ENCODE results near the gene CTCFL.
"Not testable (repeated sequence)": the region's sequence is repeated elsewhere in the genome, so short reads cannot be mapped to it uniquely, and the experiment has no call there.

The CTCFL gene

GRCh38 chr20:57535297-57535696, 10.4 kb upstream of the CTCFL start:
- no peak for DNase-seq

DNA sequence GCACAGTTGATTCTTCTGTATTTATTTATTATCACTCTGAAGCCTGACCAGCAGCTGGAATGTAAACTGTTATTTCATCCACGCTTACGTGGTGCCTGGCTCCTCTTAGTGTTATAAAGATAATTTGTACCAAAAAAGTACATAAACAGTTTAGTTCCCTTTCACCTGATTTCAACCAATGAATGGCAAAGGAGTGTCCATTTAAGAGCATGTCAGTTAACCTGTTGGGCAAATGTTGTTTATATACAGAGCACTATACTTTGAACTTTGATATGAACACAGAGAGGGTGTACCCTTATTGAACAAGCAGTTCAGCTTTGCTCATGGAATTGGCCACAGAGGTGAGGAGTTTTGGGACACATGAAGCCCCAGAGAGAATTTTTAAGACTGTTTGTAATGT, 7.2 kb upstream of the CTCFL start:
- no peak for DNase-seq

- DNase-seq, result no peak
Observed at GRCh38 chr20:57530327-57530981, 5.5 kb upstream of the CTCFL start.

DNA sequence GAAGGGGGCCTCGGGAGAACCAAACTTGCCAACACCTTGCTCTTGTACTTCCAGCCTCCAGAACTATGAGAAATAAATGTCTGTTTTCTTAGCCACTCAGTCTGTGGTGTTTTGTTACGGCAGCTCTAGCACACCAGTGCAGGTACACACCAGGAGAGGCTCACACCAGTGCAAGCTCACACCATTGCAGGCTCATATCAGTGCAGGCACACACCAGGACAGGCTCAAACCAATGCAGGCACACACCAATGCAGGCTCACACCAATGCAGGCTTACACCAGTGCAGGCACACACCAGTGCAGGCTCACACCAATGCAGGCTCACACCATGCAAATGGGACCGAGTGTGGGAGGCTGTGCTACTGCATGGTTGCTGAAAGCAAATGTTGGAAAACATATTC, 4.9 kb upstream of the CTCFL start:
- DNase-seq, result no peak

- DNase-seq, result no peak
Observed at GRCh38 chr20:57529160-57529585, 4.2 kb upstream of the CTCFL start.

GRCh38 chr20:57528148-57528547, 3.2 kb upstream of the CTCFL start:
- DNase-seq, result no peak

GRCh38 chr20:57527728-57528127, 2.8 kb upstream of the CTCFL start:
- DNase-seq, result no peak

DNA sequence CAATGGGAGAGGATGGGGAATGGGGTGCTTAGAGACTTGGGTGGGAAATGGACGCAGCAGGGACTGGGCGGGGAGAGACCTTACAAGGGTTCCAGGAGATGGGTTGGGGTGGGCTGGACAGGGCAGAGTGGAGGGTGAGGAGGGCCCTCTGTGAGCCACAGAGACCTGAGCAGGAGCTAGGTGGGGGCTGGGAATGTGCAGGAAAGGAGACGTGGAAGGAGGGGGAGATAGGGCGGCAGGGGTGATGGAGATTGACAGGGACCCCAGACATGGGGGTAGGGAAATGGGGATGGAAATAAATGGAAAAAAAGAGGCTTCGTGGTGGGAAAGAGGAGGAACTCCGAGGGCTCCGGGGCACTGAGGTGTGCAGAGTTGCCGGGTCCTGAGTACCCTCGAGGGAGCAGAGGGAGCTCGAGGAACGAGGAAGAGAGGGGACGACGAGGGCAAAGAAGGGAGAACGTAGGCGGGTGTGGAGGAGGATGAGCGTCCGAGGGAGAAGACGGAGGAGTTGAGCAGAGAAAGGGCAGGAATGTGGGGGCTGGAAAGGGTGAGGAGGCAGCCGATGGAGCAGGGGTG, 2.0 kb upstream of the CTCFL start:
- DNase-seq, result no peak

- no peak for DNase-seq
Observed at GRCh38 chr20:57526087-57526884, 1.3 kb upstream of the CTCFL start.

DNA sequence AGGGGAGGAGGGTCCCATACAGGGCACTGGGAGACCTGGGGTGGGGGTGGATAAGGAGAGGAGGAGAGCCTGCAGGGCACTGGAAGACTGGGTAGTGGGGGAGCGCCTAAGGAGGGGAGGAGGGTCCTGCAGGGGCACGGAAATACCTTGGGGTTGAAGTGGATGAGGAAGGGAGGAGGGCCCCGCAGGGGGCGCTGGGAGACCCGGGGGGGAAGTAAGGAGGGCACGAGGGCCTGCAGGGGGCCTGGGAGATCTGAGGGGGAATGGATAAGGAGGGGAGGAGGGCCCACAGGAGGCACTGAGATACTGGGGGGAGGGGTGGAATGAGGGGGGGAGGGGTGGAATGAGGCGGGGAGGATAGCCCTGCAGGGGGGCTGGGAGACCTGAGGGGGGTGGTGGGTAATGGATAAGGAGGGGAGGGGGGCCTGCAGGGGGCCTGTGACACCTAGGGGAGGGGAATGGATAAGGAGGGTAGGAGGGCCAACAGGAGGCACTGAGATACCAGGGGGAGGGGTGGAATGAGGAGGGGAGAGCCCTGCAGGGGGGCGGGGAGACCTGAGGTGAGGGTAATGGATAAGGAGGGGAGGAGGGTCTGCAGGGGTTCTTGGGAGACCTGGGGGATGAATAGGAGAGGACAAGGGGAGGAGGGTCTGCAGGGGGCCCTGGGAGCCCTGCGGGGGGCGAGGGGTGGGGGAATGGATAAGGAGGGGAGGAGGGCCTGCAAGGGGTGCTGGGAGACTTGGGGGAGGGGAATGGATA, 567 bp upstream of the CTCFL start:
- no peak for DNase-seq

DNA sequence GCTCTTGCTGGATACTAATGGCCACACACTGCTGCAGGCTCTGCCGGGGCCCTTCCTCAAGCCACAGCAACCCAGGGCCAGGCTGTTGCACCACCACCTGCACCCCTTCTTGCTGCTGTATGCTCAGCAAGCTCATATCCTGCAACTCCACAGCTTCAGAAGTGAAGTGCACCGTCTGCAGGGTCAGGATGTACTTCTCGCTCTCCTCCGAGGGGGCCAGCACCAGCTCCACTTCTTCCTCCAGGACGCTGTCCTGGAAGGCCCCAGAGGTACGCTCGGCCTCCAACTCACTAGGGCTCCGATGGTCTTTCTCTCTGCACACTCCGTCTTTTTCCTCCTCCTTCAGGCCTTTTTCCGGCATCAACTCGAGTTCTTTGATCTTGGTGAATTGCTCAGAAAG, 1.2 kb downstream of the CTCFL start:
- no peak for DNase-seq

GRCh38 chr20:57522380-57523140, 2.4 kb downstream of the CTCFL start:
- DNase-seq, result no peak

DNA sequence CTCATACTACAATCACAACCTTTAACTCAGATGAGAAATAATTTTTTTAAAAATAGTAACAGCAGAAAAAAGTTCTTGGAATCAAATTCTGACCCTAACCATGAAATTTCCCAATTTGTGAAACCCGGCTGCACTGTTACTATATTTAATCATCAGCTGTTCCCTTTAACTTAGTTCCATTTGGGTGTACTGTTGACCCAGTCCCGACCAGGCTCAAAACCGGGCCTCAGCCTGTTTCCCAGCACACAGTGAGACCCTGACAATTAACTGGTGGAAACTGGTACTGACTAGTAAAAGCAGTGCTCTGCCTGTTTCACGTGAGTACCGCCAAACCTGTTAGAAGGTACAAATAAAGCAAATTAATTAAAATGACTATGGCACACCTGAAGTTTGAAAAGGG, 7.0 kb downstream of the CTCFL start:
- no peak for DNase-seq

- peak in 1 of 2 donors; percentile 32 for DNase-seq
Observed at GRCh38 chr20:57514273-57514751, 10.6 kb downstream of the CTCFL start.

DNA sequence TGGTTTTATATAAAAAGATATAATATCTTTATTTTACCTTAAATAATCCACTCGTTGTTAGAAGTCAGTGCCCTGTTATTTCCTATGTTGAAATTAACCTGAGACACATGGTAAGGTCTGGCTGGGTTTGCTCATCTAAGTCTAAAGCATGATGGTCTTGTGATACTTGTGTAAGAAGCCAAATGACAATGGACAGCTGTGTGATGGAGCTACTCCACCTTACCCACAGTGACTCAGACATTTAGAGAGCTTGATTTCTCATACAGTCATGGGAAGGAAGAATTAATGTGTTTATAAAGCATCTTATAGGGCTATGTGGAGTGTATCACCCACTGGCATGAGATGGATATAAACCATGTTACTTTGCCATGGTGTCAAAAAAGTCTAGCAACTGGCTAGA, 11.7 kb downstream of the CTCFL start:
- DNase-seq, result no peak

DNA sequence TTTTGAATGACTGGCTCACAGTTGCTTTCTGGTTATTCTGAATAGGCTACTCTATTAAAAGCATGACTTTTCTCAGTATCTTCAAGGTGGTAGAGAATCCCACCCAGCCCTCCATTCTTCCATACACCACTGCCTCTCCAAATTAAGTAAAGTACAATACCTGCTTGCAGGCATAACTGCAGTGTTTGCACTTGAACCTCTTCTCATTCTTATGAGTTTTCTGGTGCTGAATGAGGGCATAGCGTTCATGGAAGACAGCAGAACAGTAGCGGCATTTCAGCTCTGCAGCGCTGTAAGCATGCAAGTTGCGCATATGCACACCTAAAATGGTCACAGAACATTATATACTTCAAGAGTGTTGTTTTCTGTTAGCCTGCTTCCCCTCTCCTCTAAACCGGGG, 12.5 kb downstream of the CTCFL start:
- no peak for DNase-seq

DNA sequence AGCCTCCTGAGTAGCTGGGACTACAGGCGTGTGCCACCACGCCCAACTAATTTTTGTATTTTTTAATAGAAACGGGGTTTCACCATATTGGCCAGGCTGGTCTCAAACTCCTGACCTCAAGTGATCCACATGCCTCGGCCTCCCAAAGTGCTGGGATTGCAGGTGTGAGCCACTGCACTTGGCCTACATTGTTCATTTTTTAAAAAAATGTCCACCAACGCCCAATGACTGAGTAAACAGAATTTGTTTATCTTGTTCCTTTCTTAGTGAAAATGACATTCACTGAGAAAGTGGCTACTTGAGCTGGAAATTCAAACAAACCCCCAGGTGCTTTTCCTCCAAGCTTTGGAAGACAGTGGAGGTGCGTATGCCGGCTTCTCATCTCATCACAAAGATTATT, 13.2 kb downstream of the CTCFL start:
- not testable (repeated sequence) for DNase-seq

DNA sequence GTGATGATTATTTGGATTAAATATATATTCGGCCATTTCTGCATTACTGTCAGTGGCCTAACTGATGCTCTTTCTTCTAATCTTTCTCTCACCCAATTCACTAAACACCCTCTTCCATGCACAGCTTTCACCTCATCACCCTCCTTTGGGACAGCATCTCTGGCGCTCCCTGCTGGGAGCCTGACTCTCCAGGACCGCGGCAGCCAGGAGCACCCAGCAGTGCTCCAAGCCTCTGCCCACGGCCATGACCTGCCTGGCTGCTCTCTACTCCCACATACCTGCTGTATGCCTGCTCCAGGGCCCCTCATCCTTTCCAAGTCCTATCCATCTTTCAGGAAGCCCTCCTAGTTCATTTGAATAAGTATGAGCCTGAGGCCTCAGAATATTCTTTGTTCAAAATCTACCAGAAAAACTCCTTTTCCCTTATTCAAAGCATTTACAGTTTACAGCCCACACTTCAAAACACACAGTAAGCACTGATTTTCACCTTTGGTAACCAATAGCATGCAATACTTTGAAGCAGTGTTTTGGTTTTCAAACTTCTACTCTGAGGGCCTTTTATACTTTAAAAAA, 15.2 kb downstream of the CTCFL start:
- no peak for DNase-seq

GRCh38 chr20:57508831-57509230, 16.1 kb downstream of the CTCFL start:
- no peak for DNase-seq

DNA sequence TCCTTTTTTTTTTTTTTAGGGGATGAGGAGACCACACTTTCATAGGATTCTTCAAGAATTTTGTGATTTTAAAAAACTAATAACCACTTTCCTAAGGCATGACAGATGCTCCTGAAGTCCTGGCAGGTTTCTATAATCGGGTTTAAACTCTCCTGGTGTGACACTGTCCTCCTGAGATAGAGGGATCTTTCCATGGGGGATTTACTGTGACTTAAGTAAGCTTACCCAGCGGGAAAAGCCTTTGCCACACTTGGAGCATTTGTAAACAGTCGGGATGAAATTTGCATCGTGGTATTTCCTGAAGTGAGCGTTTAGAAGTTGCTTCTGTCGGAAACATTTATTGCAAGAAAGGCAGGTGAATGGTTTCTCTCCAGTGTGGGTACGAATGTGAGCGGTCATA, 16.6 kb downstream of the CTCFL start:
- DNase-seq, result no peak

DNA sequence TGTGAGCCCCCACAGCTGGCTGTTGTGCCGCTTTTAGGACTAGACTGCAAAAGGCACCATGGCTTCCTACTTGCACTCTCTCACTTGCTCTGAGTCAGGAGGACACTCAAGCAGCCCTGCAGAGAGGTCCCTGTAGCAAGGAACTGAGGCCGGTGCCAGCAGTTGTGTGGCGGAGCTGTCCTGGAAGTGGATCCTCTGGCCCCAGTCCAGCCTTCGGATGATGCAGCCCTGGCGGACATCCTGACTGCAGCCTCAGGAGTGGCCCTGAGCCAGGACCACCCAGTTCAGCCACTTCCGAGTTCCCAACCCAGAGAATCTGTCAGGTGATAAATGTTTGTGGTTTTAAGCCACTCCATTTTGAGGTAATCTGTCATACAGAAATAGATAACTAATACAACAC, 17.5 kb downstream of the CTCFL start:
- DNase-seq, result no peak

GRCh38 chr20:57505979-57506378, 19.0 kb downstream of the CTCFL start:
- DNase-seq, result no peak
